Right ventricle myocardium inferior (tissue), 1 donor: ENCODE measurements around the gene GNB3. TPM values are rescaled to one million over a fixed set of nuclear protein-coding genes. Genes with fewer than 3 reads are reported as not detected.

Experiments used
- ATAC-seq: fragments of 200-7000 bp; cut with Tn5 transposase; one replicate; pipeline ENCODE4 v1.9.1; 2020; ENCODE audit warnings: mild to moderate bottlenecking, moderate library complexity
- DNase-seq: peaks from one replicate; pipeline ENCODE4 v3.0.0; 2021; ENCODE audit errors: missing footprints
- intact Hi-C: fragments of 100-400 bp; cut with DNase I; formaldehyde crosslinking; loops from one replicate; pipeline ENCODE4 v1.11.0; 2022
- long read RNA-seq: library from polyadenylated mRNA; unstranded; transcript quantifications from one replicate; pipeline ENCODE4 v2.0.0, GENCODE V29; 2021
- total RNA-seq: library from RNA; stranded (reverse); fragmentation: NEBNext Ultra II Directional; extraction: Animal tissue kit (Norgen Biotek cat#: 25700); gene quantifications from one replicate; pipeline ENCODE4 v1.2.1, GENCODE V29; 2021
- donor health status: DM: no; HTN: yes; CAD: no; lungs with severe emphysema.

GNB3 gene
- 4.0 TPM for total RNA-seq
- long read RNA-seq, partial matches to known transcripts = 1 of 1 reads
- long read RNA-seq, other reads (novel, unspliced or antisense) = 0 of 1 reads

DNA sequence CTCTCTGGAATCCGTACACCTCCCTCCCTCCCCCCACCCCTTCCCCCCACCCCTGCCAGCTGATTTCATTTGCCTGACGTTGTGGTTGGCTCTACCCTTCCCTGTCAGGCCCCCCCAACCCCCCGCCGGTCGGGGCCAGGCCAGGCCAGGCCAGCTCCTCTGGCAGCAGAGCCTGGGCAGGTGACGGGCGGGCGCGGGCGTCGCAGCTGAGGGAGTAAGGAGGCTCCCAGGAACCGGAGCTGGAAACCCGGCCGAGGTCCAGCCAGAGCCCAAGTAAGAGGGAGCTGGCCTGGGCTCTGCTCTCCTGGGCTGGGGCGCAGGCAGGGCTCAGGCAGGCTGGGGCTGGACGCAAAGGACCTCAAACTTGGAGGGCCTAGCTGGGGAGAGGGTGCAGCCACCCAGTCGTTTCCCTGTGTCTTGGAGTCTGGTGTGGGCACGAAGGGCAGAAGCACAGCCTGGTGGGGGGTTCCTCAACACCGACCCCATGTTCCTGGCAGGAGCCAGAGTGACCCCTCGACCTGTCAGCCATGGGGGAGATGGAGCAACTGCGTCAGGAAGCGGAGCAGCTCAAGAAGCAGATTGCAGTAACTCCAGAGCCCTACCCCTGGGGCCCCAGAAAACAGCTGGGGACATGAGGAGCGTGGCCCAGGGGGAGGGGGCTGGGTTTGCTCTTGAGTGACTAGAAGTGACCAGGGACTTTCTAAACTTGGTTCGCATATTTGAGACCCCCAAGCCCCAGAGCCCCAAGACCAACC lies at the start of gene GNB3:
GNB3 (plus strand) TSS at position 165 of the 755 bp plus-strand sequence; CDS start at position 528, 363 bp downstream.
- DNase-seq (no peak), ATAC-seq (peak; percentile 14)
- intact Hi-C loops = no loop called here

DNA sequence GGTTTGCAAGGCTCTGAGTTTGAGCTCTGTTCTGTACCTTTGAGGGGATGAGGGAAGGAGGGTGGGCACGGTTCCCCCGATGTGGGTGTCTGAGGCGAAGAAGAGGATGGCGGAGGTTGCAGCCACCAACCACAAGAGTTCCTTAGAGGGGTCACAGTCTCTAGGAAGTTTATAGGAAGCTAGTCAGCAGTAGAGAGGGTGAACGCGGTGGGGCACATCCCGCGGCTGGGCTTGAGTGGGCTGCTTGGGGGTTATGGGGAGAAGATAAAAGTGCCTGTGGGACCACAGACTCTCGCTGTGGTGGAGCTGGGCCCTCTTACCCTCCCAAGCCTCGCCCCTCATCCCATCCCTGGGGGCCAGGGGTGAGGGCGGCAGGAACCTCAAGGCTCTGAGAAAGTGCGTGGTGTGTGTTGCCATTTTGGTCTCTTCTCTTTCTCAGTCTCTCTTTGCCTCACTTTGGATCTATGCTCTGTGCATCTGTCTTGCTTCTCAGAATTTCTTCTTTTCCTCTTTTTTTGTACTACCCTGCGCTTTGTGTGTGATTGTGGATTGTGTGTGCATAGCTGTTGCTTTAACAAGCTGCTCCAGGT lies 48.7 kb upstream of the GNB3 start:
- DNase-seq (no peak), ATAC-seq (peak; percentile 9)
- intact Hi-C loops = no loop called here

- peak; percentile 70 for ATAC-seq
- peak; percentile 81 for DNase-seq
- intact Hi-C loops = loop anchor here (1.0 kb wide), 1 partner anchor 37 kb away; no protein-coding TSS in a partner anchor
Observed at GRCh38 chr12:6792522-6793201, 48.1 kb upstream of the GNB3 start.

DNA sequence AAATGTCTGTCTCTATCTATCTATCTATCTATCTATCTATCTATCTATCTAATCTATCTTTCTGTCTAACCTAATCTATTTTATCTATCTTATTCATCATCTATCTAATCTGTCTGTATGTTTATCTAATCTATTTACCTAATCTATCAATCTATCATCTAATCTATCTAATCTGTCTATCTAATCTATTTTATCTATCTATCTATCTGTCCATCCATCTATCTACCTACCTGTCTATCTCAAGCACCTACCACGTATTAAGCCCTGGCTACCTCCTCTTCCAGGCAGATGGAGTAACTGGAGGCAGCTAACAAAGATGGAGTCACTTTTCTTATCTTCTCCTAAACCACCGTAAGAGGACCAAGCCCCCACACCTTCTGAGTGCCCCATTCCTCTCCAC lies 45.6 kb upstream of the GNB3 start:
- DNase-seq = no peak
- ATAC-seq = no peak
- intact Hi-C loops = no loop called here

GRCh38 chr12:6796576-6796975 lies 44.1 kb upstream of the GNB3 start:
- intact Hi-C loops = no loop called here
- ATAC-seq (no peak), DNase-seq (no peak)

GRCh38 chr12:6799147-6799546 lies 41.6 kb upstream of the GNB3 start:
- intact Hi-C loops = no loop called here
- ATAC-seq = no peak
- no peak for DNase-seq

- DNase-seq (no peak), ATAC-seq (no peak)
- intact Hi-C loops = no loop called here
Observed at GRCh38 chr12:6807170-6807569, 33.6 kb upstream of the GNB3 start.

GRCh38 chr12:6809056-6809455 lies 31.7 kb upstream of the GNB3 start:
- intact Hi-C loops = no loop called here
- ATAC-seq (no peak), DNase-seq (no peak)

GRCh38 chr12:6810758-6811157 lies 30.0 kb upstream of the GNB3 start:
- intact Hi-C loops = no loop called here
- DNase-seq = no peak
- ATAC-seq = no peak

- intact Hi-C loops = no loop called here
- DNase-seq = no peak
Observed at GRCh38 chr12:6813363-6813762, 27.4 kb upstream of the GNB3 start.

GRCh38 chr12:6816598-6816997 lies 24.1 kb upstream of the GNB3 start:
- DNase-seq (no peak), ATAC-seq (no peak)

More at GRCh38 chr12:6813363-6813762, 27.4 kb upstream of the GNB3 start:
- ATAC-seq = no peak

DNA sequence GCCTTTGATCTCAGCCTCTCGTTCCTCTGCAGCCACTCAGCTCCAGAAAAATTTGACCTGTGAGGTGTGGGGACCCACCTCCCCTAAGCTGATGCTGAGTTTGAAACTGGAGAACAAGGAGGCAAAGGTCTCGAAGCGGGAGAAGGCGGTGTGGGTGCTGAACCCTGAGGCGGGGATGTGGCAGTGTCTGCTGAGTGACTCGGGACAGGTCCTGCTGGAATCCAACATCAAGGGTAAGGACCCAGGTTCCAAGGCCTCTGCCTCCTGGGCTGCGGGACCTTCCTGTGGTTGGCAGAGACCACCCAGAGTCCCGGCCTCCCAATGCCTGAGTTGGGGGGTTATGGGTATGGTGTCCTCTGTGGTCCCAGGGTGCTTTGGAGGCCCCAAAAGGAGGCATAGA lies 23.6 kb upstream of the GNB3 start:
- intact Hi-C loops = no loop called here
- no peak for ATAC-seq
- DNase-seq = no peak

More at GRCh38 chr12:6816598-6816997, 24.1 kb upstream of the GNB3 start:
- intact Hi-C loops = no loop called here

- DNase-seq = no peak
- intact Hi-C loops = no loop called here
- ATAC-seq = no peak
Observed at GRCh38 chr12:6817662-6818157, 23.0 kb upstream of the GNB3 start.

- ATAC-seq = no peak
- intact Hi-C loops = no loop called here
Observed at GRCh38 chr12:6818222-6818621, 22.5 kb upstream of the GNB3 start.

GRCh38 chr12:6818645-6819044 lies 22.1 kb upstream of the GNB3 start:
- intact Hi-C loops = no loop called here
- no peak for ATAC-seq
- DNase-seq = no peak

More at GRCh38 chr12:6818222-6818621, 22.5 kb upstream of the GNB3 start:
- DNase-seq = no peak

DNA sequence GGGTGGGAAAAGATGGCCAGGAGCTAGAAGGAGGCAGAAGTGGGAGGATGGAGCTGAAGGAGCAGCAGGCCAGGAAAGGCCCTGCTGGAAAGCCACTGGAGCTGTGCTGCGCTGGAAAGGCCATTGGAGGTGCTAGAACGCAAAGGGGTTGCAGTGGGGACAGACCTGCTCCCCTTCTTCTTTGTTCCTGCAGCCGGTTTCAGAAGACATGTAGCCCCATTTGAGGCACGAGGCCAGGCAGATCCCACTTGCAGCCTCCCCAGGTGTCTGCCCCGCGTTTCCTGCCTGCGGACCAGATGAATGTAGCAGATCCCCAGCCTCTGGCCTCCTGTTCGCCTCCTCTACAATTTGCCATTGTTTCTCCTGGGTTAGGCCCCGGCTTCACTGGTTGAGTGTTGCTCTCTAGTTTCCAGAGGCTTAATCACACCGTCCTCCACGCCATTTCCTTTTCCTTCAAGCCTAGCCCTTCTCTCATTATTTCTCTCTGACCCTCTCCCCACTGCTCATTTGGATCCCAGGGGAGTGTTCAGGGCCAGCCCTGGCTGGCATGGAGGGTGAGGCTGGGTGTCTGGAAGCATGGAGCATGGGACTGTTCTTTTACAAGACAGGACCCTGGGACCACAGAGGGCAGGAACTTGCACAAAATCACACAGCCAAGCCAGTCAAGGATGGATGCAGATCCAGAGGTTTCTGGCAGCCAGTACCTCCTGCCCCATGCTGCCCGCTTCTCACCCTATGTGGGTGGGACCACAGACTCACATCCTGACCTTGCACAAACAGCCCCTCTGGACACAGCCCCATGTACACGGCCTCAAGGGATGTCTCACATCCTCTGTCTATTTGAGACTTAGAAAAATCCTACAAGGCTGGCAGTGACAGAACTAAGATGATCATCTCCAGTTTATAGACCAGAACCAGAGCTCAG lies 21.4 kb upstream of the GNB3 start:
- DNase-seq (no peak), ATAC-seq (no peak)
- intact Hi-C loops = loop anchor here (5.0 kb wide), 1 partner anchor 37 kb away; no protein-coding TSS in a partner anchor

DNA sequence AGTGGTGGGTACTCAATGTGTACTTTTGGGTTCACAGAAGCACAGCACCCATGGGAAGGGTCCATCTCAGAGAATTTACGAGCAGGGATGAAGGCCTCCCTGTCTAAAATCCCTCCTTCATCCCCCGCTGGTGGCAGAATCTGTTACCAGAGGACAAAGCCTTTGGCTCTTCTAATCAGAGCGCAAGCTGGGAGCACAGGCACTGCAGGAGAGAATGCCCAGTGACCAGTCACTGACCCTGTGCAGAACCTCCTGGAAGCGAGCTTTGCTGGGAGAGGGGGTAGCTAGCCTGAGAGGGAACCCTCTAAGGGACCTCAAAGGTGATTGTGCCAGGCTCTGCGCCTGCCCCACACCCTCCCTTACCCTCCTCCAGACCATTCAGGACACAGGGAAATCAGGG lies 20.6 kb upstream of the GNB3 start:
- no peak for ATAC-seq
- no peak for DNase-seq
- intact Hi-C loops = loop anchor here (5.0 kb wide), 1 partner anchor 38 kb away; no protein-coding TSS in a partner anchor
